Memory B cell (primary cell): ENCODE data around the gene LBX2.
A peak's percentile ranks its signal among the peaks of the same experiment; 100 is the strongest.

Experiments used
- ATAC-seq: fragments of 150-1000 bp; cut with Tn5 transposase; 2 replicates; pipeline ENCODE4 v1.10.0; 2021; ENCODE audit warnings: low read depth, mild to moderate bottlenecking, moderate library complexity
- DNase-seq, 2 donors: peaks; one replicate each; pipeline ENCODE4 v3.0.0; 2022; ENCODE audit warnings: low spot score in 2 of 2
- H3K27ac Mint-ChIP-seq: one replicate; pipeline ENCODE4 v1.8.0; 2022; ENCODE audit warnings: mild to moderate bottlenecking, moderate library complexity, mixed read lengths
- H3K27me3 Mint-ChIP-seq: one replicate; pipeline ENCODE4 v1.8.0; 2022; ENCODE audit warnings: mixed read lengths
- H3K36me3 Mint-ChIP-seq: one replicate; pipeline ENCODE4 v1.8.0; 2022; ENCODE audit warnings: mild to moderate bottlenecking, mixed read lengths
- H3K4me1 Mint-ChIP-seq: one replicate; pipeline ENCODE4 v1.8.0; 2022; ENCODE audit warnings: mixed read lengths
- H3K4me3 Mint-ChIP-seq: one replicate; pipeline ENCODE4 v1.8.0; 2022; ENCODE audit warnings: mild to moderate bottlenecking, moderate library complexity, mixed read lengths
- H3K9me3 Mint-ChIP-seq: one replicate; pipeline ENCODE4 v1.8.0; 2022; ENCODE audit warnings: mixed read lengths

The LBX2 gene

GRCh38 chr2:74454654-74455511, 44.5 kb downstream of the LBX2 start, which contains the start of gene INO80B:
TSS of gene INO80B (plus strand) at chr2:74455087. CDS start at chr2:74455117, 30 bp downstream.
- DNase-seq (peak; percentile 97), ATAC-seq (peak; percentile 36)
- Mint-ChIP-seq H3K9me3 (no peaks in the 10 kb centered on the region), H3K27ac (peak within 1 kb of the TSS; percentile 99), H3K27me3 (no peaks in the 10 kb centered on the region), H3K36me3 (peaks cover 5% of the 10 kb centered on the region), H3K4me1 (peaks cover 41% of the 10 kb centered on the region), H3K4me3 (peak within 1 kb of the TSS; percentile 96)

GRCh38 chr2:74450570-74451190, 48.7 kb downstream of the LBX2 start:
- no peak for ATAC-seq
- peaks cover 20% of the 10 kb centered on the region for H3K4me1 Mint-ChIP-seq
- peaks cover 2% of the 10 kb centered on the region for H3K27me3 Mint-ChIP-seq
- H3K27ac Mint-ChIP-seq, result no peak overlapping the region
- no peak overlapping the region for H3K4me3 Mint-ChIP-seq
- DNase-seq, result no peak
- no peaks in the 10 kb centered on the region for H3K9me3 Mint-ChIP-seq
- no peaks in the 10 kb centered on the region for H3K36me3 Mint-ChIP-seq

- ATAC-seq, result no peak
- H3K4me1 Mint-ChIP-seq, result peaks cover 8% of the 10 kb centered on the region
- no peak overlapping the region for H3K27ac Mint-ChIP-seq
- H3K36me3 Mint-ChIP-seq, result no peaks in the 10 kb centered on the region
- H3K27me3 Mint-ChIP-seq, result peaks cover 4% of the 10 kb centered on the region
- H3K4me3 Mint-ChIP-seq, result no peak overlapping the region
- no peaks in the 10 kb centered on the region for H3K9me3 Mint-ChIP-seq
- DNase-seq, result no peak
Observed at GRCh38 chr2:74448771-74449170, 50.6 kb downstream of the LBX2 start.
